Stimulated activated CD8-positive, alpha-beta memory T cell treated with anti-CD3 and anti-CD28 coated beads, Interleukin-4, amount 100 ng/mL, for 4 hours (primary cell): ENCODE measurements around the gene NEMP2.
"Not testable (repeated sequence)": the region's sequence is repeated elsewhere in the genome, so short reads cannot be mapped to it uniquely, and the experiment has no call there.

Experiments
- DNase-seq, 2 donors: peaks; one replicate each; pipeline ENCODE4 v3.0.0-alpha.2; 2020; ENCODE audit warnings: low read depth in 2 of 2, low spot score in 1 of 2

Gene NEMP2

DNA sequence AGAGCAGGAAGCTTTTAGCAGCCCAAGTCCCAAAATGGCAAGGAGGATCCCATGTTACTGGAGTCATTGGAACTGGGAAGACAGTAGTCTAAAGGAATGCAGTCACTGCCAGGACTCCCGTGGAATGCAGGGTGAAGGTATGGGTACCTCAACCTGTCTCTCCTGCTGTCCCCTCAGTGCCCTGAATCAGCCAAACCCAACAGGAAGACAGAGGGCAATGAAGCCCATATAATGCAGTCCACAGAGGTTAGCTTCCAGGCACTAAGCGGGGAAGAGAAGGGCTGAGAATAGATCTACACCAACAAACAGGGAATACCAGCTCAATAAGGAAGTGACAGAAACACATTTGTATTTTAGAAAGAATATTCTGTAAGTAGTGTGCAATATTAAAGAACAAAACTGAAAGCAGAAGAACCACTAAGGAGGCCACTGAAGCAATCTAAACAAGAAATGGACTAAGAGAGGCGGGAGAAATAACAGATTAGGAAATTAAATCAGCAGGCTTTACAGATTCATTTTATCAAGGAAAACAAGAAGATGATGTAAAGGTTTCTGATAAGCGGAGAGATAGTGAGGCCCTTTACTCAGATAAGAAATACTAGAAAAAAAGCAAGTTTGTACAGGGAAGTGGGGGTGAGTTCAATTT is 8.3 kb downstream of the NEMP2 start:
- DNase-seq: no peak

DNA sequence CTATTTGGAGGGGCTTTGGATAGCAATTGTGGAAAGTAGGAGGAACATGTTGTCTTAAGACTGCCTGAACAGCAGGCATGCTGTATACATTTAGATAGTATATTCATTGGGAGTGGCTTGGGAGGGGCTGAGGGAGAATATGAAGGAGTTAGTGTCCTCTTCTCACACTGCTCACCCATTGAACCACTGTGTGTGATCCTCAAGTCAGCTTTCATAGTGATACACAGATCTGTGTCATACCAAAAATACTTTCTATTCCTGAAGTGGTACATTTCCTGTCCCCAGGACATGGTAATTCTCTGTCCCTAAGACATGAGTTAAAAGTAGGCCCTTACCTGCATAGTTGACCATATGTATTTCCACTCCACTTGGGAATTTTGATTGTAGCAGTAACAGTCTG is 9.6 kb downstream of the NEMP2 start:
- no peak for DNase-seq

DNA sequence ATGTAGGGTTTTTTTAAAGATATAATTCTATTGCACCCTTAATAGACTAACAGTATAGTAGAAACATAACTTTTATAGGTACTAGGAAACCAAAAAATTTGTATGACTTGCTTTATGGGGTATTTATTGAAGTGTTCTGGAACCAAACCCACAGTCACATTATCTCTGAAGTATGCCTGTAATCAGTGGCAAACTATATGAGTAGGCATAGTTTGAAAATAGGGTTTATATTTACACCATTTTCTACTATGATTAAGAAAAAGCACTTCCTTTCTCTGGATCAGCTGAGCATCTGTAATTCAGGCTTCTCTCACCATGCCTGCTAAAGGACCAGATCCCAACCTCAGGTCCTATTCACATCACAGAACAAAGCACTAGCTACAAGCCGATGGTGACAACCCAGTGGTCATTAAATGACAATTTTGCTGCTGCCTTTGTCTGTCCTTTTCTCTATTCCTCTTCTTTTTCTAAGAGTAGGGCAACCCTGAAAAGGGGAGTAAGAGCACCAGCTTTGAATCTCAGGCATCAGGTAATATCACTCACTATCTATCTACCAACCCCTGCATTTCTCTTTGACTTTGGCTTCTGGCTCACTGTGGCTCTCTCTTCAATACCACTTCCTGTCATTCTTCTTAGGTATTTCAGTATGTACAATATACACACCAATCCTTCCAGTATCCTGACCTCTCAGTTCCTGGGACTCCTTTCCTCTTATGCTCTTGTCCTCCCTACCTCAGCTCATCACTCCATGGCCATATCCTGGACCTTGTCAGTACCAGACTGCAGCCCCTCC is 14.4 kb downstream of the NEMP2 start:
- no peak for DNase-seq

DNA sequence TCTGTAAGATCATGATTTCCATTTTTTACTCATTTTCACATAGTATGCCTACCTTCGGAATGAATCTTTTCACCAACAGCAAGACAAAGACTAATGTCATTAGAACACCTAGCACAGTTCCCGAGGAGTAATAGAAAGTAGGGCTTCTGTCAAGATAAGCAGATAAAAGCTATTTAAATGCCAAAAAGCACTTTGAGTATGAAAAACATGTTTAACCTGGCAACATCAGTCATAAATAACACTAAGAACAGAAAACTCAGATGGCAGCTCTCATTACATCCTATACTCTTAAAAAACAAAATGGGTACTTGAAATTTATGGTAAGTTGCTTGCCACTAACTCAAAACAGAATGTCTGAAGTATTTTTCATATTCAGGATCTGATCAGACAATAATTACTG is 17.1 kb downstream of the NEMP2 start:
- DNase-seq: no peak

DNA sequence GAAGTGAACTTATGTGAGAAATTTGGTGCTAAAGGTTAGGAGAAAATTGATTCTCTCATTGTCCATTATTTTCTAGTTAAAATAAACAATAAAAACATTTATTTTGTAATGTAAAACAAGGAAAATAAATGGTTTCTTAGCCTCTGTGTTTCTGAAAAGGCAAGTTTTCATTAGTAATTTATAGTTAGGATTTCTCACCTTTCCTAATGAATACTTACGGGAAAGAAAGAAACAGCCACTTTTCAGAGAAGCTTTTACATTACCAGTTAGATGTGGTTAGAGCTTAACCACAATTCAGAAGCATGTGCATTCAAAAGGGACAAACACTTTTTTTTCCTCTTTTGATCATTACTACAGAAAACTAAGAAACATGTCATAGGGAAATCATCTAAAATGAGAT is 18.8 kb downstream of the NEMP2 start:
- DNase-seq: no peak

DNA sequence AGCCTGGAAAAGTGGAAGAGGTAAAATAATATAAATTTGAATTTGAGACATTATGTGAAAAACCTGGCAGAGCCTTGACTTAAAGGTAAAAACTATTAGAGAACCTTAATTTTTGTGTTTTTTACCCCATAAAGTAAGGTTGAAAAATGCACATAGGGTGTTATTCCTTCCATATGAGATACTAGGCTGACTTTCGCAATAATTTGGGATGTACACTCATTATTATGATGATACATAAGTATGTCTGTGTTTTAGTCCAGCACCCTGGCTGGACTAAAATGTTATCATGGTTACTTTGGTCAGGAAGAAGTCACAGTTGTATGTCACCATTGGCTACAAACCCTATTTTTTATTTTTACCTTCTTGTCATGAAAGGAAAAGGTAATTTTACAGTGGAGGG is 19.8 kb downstream of the NEMP2 start:
- no peak for DNase-seq

DNA sequence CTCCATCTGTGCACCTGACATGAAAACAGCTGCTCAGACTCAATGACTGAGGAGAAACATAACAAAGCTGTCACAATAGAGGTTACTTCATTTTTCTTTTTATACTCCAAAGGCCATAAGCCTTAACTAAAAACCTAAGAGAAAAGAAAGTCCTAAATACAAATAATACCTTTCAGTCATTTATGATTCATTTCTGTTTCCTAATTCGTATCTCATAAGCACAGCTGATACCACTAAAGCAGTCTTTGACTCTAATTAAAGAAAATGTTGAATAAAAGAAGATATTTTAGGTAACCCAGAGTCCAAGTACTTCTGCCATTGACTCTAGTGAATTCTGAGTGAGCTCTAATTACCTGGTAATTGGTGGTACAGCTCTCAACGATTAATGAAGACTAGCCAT is 20.6 kb downstream of the NEMP2 start:
- no peak for DNase-seq

DNA sequence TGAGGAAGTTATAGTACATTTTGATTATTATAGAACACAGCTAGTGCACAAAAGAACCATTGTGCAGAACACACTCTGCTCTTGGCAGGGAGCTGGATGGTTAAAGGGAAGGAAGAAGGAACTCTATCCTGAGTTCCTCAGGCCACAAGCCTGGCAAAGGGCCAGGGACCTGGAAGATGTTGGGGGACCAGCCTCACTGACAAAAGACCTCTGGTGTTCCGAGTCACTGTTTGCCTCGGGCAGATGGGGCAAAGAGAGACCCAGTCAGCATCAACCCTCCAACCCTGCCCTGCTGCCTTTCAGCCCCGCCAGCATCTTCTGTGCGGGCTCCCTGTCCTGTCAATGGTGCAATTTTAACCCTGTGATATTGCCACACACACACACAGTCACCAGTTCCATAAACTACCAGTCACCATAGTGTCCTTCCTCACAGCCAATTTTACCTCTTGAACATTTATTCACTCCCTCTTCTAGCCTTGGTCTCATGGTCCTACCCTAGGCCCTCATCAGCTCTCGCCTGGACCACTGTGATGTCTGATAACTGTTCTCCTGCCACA is 21.9 kb downstream of the NEMP2 start:
- DNase-seq: no peak

DNA sequence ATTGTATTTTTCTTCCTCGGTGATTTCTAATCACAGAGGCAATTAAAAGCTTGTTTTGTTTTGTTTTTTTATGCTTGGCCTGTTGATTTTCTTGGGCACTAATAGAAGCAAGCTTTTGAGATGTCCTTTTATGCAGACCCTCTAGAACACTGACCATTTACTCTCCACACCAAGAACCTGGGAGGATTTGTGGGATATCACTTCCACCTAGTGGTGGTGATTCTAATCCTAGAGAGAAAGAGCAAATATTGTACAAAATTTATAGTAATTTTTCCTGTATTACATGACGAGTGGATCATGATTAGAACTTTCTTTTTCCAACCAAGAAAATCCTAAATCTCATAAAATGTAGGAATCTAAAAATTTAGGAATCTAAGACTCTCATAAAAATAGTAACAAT is 23.4 kb downstream of the NEMP2 start:
- no peak for DNase-seq

DNA sequence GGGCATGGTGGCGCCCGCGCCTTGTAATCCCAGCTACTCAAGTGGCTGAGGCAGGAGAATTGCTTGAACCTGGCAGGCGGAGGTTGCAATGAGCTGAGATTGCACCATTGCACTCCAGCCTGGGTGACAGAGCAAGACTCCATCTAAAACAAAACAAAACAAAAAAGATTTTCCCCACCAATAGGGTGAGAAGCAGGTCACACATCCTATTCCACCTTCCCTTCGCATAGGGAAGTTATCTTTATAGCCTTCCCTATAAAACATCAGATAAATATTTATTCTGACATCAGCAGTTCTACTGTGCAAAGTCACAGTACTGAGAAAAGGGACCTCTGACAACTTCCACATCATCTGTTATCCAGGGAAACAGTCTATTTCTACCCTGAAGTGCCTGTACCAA is 24.6 kb downstream of the NEMP2 start:
- DNase-seq: not testable (repeated sequence)

DNA sequence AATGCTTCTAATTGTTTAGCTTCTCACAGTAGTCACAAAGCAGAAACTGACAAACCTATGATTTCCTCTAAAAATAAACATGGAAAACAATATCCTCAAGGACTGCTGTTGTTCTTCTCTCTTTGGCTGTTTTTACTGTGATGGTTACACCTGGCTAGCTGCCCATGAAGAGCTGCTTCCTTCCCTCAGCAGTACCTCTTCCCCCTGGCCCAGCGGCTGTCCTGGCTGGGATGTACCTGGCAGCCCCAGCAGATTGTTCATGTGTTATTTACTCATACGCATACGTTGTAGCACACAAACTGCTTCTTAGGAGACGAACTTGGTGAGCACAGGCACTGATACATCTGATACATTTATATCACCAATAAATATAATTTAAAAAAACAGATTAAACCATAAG is 27.4 kb downstream of the NEMP2 start:
- DNase-seq: no peak

DNA sequence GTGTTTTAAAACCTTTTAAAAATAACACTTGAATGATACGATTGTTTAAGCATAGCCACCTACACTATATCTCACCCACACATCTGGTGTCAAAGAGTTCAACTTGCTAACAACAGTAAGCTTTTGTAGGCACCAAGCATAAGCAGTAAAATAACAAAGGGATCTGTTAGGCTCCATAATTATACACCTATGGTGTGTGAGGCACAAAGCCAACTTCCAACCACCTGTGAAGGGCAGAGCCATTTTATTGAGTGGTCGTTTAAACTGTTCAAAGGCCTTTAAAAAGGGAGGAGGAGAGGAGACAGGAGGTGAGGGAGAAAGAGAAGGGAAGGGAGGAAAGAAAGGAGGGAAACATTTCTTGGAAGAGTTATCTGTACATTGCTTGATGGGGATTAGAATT is 27.9 kb downstream of the NEMP2 start:
- DNase-seq: no peak

DNA sequence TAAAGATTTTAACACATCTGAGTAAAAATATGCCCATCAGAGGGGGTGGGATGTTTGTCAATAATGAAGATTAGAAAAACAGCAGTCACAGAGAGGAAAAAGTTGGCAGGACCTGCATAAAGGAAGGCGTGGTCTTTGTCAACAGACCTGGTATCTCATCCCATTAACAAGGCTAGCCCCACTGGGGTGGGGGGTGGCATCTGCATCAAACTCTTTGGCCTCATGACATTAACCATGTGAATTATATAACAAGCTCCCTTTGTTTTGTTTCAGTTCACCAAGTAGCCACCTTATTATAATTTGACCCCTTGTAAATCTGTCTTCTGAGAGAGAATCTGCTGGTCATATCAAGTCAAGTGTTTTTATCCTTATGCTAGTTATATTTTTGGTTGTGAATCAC is 28.8 kb downstream of the NEMP2 start:
- DNase-seq: no peak

DNA sequence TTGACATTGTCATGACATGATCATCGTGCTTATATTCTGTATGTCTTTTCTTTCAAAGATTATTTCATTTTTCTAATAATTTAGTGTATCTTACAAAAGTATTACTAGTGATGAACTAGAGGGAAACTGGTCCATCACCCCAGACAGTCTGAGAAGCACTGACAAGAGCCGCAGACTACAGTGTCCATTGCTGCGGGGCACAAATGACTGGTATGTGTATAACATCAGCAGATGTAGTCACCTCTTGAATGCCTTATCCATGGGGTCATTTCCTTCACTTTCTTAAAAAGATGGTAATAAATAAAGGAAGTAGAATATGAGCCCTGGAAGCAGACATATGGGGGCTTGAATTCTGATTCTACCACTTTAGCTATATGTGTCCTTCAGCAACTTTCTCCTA is 29.6 kb downstream of the NEMP2 start:
- no peak for DNase-seq

DNA sequence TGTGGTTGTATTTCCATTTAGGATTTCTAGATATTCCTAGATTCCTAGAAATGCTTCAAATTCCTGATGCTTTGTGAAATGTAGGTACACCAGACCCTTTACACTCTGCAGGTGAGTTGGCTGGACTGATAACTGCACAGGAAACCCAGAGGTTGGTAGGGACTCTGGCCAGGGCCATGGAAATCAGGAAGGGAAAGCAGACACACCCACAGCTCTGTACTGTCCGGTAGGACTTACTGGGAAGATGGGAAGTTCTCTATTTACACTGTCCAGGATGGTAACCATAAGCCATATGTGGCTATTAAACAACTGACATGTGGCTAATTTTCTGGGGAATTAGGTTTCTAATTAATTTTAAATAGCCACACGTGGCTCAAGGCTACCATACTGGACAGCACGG is 31.4 kb downstream of the NEMP2 start:
- DNase-seq: no peak

DNA sequence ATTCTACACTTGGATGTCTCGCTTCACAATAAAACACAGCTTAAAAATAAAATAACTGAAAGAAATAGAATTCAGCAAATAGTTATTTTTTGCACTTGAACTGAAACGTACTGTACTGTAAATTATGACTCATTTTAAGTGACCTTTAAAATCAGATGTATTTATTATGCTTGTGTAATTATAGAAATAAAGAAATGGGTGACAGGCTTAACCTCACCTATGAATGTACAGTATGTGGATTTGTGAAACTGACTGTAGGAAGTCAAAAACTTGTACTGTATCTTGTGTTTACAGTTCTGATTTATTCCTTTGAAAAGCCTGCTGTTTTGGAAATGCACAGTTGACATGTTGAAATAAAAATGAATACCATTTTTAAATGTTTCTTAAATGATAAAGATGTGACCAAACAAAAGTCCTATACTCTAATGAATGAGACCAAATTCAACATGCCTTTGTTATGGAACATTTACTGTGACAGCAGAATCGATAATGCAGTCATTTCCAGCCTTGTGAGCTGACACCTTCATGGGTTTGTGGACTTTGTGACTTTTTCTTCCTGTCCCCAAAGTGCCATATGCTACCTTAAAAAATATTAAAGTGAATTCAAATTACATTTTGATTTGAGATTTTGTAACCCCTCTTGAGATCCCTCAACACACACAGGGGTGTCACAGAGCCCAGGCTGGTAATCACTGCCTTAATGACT is 32.7 kb downstream of the NEMP2 start:
- no peak for DNase-seq

DNA sequence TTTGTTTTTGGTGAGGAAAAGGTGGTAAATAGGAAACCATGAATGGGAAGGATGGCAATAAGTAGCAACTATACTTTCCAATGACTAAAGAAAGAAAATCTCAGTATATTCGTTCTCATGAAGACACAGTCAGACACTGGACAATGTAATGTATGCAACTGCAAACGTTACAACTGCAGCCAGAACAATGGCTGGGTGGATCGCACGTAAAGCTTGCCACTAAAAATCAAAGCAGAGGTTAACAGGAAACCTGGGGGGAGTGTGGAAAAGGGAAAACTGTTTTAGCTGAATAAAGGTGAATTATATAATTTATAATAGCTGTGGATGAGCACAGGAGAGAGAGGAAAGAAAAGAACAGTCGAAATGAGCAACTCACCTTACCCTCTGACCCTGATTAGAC is 33.3 kb downstream of the NEMP2 start:
- no peak for DNase-seq

DNA sequence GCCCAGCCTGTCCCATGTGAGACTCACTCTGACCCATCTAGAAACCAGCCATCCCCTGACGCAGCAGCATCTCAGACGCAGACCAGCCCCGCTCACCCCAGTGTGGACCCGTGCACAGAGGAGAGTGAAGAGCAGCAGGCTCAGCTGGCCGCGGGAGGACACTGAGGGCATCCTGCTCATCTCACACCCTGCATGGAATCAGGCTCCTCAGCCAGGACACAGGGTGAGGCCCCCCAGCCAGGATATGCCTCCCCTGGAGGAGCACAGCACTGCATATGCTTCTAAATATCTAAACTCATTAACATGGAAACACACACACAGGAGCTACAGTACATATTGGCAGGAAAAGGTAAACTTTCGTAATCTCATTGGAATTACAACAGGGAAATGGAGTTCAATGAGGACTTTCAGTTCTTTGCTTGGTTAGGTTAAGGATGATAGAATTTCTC is 34.4 kb downstream of the NEMP2 start:
- DNase-seq: no peak

DNA sequence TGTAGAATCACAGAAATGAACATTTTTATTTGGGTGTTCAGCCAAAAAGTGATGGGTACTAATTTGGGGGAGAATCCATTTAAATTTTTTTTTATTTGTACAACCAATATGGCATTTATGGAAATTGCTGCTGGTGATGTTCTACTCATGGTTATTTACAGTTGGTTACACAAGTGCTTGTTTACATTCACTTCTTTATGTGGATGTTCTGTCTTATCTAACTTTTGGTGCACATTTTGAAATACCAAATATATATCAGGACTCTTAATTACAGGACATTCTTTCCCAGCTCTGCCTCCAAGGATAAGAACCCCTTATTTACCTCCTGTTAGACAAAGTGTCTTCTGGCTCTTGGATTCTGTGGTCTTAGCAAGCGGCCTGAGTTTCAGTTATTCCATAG is 35.2 kb downstream of the NEMP2 start:
- DNase-seq: no peak

DNA sequence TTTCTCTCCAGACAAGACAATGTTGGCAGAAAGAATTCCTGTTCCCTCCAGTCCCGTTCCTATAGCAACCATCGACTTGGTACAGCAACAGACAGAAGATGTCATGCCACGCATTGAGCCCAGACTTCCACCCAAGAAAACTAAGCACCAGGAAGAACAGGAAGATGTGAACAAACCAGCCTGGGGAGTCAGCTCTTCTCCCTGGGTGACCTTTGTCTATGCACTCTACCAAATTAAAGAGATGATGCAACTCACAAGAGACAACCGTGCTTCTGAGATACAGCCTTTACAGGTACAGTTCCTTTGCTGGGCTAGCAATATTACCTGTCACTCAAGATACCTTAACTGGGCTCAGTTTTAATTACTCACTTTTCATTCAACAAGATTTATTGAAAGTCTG is 37.1 kb downstream of the NEMP2 start:
- no peak for DNase-seq

DNA sequence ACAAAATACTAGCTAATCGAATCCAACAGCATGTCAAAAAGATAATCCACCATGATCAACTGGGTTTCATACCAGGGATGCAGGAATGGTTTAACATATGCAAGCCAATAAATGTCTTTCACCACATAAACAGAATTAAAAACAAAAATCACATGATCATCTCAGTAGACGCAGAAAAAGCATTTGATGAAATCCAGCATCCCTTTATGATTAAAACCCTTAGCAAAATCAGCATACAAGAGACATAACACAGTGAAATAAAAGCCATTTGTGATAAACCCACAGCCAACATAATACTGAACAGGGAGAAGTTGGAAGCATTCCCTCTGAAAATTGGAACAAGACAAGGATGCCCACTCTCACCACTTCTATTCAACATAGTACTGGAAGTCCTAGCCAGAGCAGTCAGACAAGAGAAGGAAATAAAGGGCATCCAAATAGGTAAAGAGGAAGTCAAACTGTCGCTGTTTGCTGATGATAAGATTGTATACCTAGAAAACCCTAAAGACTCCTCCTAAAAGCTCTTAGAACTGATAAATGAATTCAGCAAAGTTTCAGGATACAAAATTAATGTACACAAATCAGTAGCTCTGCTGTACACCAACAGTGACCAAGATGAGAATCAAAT is 39.8 kb downstream of the NEMP2 start:
- DNase-seq: not testable (repeated sequence)

DNA sequence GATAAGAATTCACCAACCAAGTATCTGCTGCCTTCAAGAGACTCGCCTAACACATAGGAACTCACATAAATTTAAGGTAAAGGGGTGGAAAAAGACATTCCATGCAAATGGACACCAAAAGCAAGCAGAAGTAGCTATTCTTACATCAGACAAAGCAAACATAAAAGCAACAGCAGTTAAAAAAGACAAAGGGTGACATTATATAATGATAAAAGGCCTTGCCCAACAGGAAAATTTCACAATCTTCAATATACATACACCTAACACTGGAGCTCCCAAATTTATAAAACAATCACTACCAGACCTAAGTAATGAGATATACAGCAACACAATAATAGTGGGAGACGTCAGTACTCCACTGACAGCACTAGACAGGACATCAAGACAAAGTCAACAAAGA is 41.4 kb downstream of the NEMP2 start:
- no peak for DNase-seq
